Measurements from ENCODE around the gene ST13. TPM values are rescaled to one million over a fixed set of nuclear protein-coding genes. Genes with fewer than 3 reads are reported as not detected.

The ST13 gene
- total and polyA plus RNA-seq, 7 donors: 166 to 456 (median 294) TPM

DNA sequence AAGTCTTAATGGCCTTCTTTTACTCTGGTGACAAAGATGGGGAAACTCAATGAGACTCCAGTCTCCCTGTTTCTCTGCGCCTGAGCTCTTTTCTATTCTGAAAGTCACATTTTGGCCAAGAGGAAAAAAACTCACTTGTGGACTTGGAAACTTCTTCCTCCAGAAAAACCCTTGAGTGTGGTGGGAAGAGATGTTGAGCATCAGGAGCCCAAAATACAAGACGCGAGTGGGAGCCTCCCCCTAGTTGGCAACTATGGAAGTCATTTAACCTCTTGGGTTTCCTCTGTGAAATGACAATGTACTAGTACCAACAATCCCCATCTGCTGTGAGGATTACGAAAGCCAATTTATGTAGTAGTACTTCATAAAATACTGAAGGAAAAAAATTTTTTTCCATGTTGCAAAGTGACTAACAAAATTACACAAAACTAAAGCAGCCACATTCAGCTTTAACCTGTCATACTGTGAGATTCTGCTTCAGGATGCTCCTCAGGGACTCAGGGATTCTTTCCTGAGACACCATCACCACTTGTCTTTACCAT is 36.8 kb downstream of the ST13 start:
- ATAC-seq (peak in 2 of 4 donors; percentile 24 to 55), DNase-seq (no peak)
- H3K27ac ChIP-seq: peak overlapping the region; percentile 90
- H3K4me1 ChIP-seq: peaks cover 33% of the 10 kb centered on the region
- no peaks in the 10 kb centered on the region for H3K9me3 ChIP-seq
- intact Hi-C loops (cut with DNase I): loop anchor here in 1 of 2 donors (2.0 kb wide), 1 partner anchor 37 kb away; the partner anchor contains the start of genes ST13 and XPNPEP3
- H3K36me3 ChIP-seq (ENCODE audit: insufficient read depth in 1 of 2, low read depth in 1 of 2): peaks cover 3 to 26% of the 10 kb centered on the region in 2 donors
- TF ChIP-seq, protein P1, sequence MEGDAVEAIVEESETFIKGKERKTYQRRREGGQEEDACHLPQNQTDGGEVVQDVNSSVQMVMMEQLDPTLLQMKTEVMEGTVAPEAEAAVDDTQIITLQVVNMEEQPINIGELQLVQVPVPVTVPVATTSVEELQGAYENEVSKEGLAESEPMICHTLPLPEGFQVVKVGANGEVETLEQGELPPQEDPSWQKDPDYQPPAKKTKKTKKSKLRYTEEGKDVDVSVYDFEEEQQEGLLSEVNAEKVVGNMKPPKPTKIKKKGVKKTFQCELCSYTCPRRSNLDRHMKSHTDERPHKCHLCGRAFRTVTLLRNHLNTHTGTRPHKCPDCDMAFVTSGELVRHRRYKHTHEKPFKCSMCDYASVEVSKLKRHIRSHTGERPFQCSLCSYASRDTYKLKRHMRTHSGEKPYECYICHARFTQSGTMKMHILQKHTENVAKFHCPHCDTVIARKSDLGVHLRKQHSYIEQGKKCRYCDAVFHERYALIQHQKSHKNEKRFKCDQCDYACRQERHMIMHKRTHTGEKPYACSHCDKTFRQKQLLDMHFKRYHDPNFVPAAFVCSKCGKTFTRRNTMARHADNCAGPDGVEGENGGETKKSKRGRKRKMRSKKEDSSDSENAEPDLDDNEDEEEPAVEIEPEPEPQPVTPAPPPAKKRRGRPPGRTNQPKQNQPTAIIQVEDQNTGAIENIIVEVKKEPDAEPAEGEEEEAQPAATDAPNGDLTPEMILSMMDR (IDR thresholded peaks at IDR 0.05): no peak
- WGBS, 3 donors: 0 to 4% (median 3%) methylated on average over 4 of the region's 4 CpGs
- H3K27me3 ChIP-seq (ENCODE audit: insufficient read depth in 3 of 3, low read length in 2 of 3): no peaks in the 10 kb centered on the region
- peak overlapping the region; percentile 98 for H3K4me3 ChIP-seq

DNA sequence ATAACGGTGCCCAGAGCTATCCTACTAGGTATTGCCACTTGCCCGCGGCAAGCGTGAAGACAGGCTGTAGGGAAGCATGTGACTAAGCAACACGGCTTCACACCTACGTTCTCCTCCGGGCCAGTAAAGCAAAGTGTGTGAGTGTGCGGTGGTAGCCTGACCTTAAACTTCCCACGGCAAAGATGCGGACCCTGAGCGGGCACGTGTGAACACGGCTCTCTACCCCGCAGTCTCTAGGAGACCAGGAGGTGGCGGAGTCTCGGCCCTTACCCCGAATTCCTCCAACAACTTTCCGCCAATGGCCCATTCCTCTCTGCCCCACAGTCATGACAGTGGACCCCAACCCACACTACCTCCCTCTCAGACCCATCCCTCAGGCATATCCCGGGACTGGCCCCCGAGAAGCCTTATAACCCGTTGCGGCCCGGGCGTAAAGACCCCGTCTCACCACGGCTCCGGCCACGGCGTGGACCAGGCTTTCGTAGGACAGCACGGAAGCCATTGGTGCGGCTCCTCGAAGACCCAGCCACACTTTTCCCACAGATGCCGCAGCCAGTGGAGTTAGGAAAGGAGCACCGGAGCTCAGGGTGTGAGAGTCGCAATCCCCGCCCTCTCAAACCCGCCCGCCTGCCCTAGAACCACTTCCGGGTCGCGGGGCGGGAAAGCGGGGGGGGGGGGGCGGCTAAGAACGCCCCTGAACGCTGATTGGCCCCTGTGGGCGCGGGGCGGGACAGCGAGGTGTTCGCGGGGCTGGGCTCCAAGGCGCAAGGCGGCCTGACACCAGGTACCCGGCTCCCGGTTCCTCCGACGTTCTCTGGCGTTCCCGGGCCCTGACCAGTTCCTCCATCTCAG is 37.5 kb downstream of the ST13 start, which contains the start of gene SLC25A17:
TSS of gene SLC25A17 (minus strand) at position 600 of the 852 bp plus-strand sequence. CDS start at position 502, 98 bp downstream.
- Histone ChIP-seq H3K27me3 (ENCODE audit: insufficient read depth in 3 of 3, low read length in 2 of 3) (no peaks in the 10 kb centered on the region), H3K27ac (peak within 1 kb of the TSS; percentile 90), H3K36me3 (ENCODE audit: insufficient read depth in 1 of 2, low read depth in 1 of 2) (peaks cover 3 to 19% of the 10 kb centered on the region in 2 donors), H3K4me3 (peak within 1 kb of the TSS; percentile 98), H3K9me3 (no peaks in the 10 kb centered on the region), H3K4me1 (peaks cover 33% of the 10 kb centered on the region)
- intact Hi-C loops (cut with DNase I): loop anchor here in 1 of 2 donors (2.0 kb wide), 1 partner anchor 38 kb away; the partner anchor contains the start of genes ST13 and XPNPEP3
- ATAC-seq (peak; percentile 93 to 97 (median 96)), DNase-seq (peak; percentile 89 to 94)
- 0 to 1% (median 0%) methylated on average over 45 to 61 of the region's 61 CpGs for WGBS, 3 donors
- TF ChIP-seq, protein P1 (IDR thresholded peaks at IDR 0.05): peak; percentile 31

DNA sequence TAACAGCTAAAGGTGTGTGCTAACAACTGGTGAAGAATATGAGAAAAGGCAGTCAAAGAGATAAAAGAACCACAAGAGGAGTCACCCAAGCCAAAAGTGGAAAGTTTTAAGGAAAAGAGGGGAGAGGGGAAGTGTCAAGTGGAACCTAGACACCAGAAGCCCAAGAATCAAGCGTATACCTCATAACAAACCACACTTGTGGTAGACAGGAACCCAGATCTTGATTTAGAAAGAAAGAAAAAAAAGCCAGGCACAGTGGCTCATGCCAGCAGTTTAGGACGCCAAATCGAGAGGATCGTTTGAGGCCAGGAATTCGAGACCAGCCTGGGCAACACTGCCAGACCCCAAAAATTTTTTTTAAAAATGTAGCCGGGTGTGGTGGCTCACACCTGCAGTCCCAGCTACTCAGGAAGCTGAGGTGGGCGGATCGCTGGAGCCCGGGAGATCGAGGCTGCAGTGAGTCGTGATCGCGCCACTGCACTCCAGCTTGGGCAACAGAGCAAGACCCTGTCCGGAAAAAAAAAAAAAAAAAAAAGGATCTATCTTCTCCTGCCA is 38.2 kb downstream of the ST13 start:
- H3K9me3 ChIP-seq: no peaks in the 10 kb centered on the region
- no peaks in the 10 kb centered on the region for H3K27me3 ChIP-seq (ENCODE audit: insufficient read depth in 3 of 3, low read length in 2 of 3)
- H3K36me3 ChIP-seq (ENCODE audit: insufficient read depth in 1 of 2, low read depth in 1 of 2): peaks cover 2 to 12% of the 10 kb centered on the region in 2 donors
- no peak for DNase-seq
- 18 to 22% (median 19%) methylated on average over 14 of the region's 14 CpGs for WGBS, 3 donors
- no peak overlapping the region for H3K27ac ChIP-seq
- no peak for ATAC-seq
- TF ChIP-seq, protein P1 (IDR thresholded peaks at IDR 0.05): no peak
- H3K4me3 ChIP-seq: peak overlapping the region; percentile 98
- intact Hi-C loops (cut with DNase I): loop anchor here in 1 of 2 donors (2.0 kb wide), 1 partner anchor 39 kb away; the partner anchor contains the start of genes ST13 and XPNPEP3
- peaks cover 33% of the 10 kb centered on the region for H3K4me1 ChIP-seq

DNA sequence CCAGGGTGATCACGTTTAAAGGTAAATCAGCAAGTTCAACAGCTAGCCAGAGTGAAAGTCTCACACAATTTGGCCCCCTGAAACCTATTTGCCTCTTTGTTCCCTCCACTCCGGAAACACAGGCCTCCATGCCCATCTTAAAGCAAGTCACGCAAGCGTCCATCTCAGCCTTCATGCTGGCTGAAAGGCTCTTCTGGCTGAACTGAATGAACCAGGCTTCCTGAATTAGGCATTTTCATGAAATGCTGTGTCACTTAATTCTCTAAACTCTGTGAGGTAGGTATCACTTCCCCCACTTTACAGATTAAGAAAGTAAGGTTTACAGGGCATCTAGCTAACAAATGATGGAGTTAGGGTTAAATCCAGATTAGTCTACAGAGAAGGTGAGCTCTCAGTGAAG is 38.7 kb downstream of the ST13 start:
- Histone ChIP-seq H3K27me3 (ENCODE audit: insufficient read depth in 3 of 3, low read length in 2 of 3) (no peaks in the 10 kb centered on the region), H3K36me3 (ENCODE audit: insufficient read depth in 1 of 2, low read depth in 1 of 2) (peaks cover 0 to 7% of the 10 kb centered on the region in 2 donors), H3K4me1 (peaks cover 33% of the 10 kb centered on the region), H3K27ac (no peak overlapping the region), H3K4me3 (peak overlapping the region; percentile 98), H3K9me3 (no peaks in the 10 kb centered on the region)
- intact Hi-C loops (cut with DNase I): loop anchor here in 1 of 2 donors (2.0 kb wide), 1 partner anchor 39 kb away; the partner anchor contains the start of genes ST13 and XPNPEP3
- WGBS, 3 donors: 88 to 93% (median 89%) methylated on average over 4 of the region's 4 CpGs
- ATAC-seq (no peak), DNase-seq (no peak)
- TF ChIP-seq, protein P1 (IDR thresholded peaks at IDR 0.05): no peak

All from psoas muscle (tissue), 8 donors.